ENCODE measurements around the gene KPNA1. TPM values are rescaled to one million over a fixed set of nuclear protein-coding genes. Genes with fewer than 3 reads are reported as not detected.

KPNA1 gene
- total RNA-seq, 4 donors from 2014 or later, result 25.0 to 49.5 (median 37.0) TPM

DNA sequence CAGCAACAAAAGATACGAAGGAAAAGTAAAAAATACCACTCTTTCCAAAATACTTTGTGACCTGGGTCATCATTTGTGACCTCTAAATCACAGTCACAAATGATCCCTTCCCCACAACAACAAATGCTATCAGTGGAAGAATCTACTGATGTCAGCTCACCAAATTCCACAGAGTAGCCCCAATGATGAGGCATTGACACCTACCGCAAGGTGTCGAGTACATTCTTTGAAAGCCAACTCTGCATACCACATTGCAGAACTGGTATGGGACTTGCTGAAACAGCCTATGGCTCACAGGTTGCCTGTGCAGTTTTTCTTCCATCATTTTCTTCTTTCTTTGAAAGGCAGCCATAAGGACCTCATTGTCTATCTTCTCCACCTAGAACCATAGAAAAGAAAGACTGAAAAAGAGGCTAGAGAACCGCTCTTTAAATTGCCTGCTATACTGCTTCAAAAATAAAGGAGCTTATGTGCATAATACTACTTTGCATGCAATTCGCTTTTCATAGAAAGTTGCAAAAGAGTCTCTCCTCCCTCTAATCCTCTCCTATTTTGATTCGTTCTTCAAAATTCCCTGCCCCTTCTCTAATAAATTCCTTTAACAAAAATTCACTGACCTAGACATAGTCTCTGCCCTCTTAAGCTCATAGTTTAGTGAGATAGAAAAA, 21.4 kb upstream of the KPNA1 start:
- Histone ChIP-seq H3K4me3 (no peak overlapping the region), H3K27me3 (no peaks in the 10 kb centered on the region), H3K9me3 (no peaks in the 10 kb centered on the region), H3K27ac (no peak overlapping the region), H3K4me1 (no peaks in the 10 kb centered on the region), H3K36me3 (peaks cover 75% of the 10 kb centered on the region)
- whole genome bisulfite sequencing, result 87% methylated on average over 6 of the region's 6 CpGs
- TF ChIP-seq, protein P1, sequence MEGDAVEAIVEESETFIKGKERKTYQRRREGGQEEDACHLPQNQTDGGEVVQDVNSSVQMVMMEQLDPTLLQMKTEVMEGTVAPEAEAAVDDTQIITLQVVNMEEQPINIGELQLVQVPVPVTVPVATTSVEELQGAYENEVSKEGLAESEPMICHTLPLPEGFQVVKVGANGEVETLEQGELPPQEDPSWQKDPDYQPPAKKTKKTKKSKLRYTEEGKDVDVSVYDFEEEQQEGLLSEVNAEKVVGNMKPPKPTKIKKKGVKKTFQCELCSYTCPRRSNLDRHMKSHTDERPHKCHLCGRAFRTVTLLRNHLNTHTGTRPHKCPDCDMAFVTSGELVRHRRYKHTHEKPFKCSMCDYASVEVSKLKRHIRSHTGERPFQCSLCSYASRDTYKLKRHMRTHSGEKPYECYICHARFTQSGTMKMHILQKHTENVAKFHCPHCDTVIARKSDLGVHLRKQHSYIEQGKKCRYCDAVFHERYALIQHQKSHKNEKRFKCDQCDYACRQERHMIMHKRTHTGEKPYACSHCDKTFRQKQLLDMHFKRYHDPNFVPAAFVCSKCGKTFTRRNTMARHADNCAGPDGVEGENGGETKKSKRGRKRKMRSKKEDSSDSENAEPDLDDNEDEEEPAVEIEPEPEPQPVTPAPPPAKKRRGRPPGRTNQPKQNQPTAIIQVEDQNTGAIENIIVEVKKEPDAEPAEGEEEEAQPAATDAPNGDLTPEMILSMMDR (IDR thresholded peaks at IDR 0.05), result no peak
- TF ChIP-seq EP300 (IDR thresholded peaks at IDR 0.05) (no peak), POLR2A (IDR thresholded peaks at IDR 0.05) (no peak), POLR2AphosphoS5 (IDR thresholded peaks at IDR 0.05) (no peak)
- no peak for DNase-seq (ENCODE audit: low spot score in 2 of 2)

DNA sequence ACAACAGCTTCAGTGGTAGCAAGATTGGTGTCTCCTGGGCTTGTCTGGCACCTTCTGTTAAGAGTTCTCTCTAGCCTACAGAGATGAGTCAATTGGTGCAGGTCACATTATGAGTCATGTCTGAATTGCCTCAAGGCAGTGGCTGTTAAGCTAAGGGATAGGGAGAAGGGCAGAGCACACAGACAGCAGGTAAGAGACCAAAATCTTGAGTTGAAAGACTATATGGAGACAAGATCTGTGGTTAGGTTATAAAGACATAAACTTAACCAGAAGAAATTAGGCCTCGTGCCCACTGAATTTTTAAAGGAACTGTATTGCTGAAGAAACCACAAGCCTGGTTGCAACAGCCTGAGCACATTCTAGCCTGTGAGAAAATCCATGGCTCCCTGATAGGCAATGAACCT, 19.2 kb upstream of the KPNA1 start:
- Histone ChIP-seq H3K4me3 (no peak overlapping the region), H3K27me3 (no peaks in the 10 kb centered on the region), H3K4me1 (no peaks in the 10 kb centered on the region), H3K36me3 (peaks cover 66% of the 10 kb centered on the region), H3K9me3 (no peaks in the 10 kb centered on the region), H3K27ac (no peak overlapping the region)
- no peak for TF ChIP-seq POLR2A (IDR thresholded peaks at IDR 0.05)
- WGBS, result 52% methylated on average over 1 of the region's 1 CpG
- no peak for DNase-seq (ENCODE audit: low spot score in 2 of 2)

DNA sequence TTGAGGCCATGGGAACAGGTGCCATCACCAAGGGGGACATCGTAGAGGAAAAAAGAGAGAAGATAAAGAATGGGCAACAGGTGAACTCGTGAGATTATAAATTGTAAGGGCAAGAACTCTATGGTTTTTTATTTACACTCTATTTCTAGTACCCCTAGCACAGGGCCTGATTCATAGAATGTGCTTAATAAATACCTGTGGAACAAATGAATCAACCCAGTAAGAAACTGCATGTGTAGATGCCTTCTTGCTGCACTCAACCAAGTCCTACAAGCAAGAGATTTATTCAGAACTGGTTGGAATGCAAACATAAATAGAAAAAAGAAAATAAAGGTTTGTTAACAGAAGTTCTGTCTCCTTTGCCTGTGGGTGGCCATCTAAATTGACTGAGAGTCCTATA, 18.7 kb upstream of the KPNA1 start:
- 98% methylated on average over 2 of the region's 2 CpGs for WGBS
- Histone ChIP-seq H3K27ac (no peak overlapping the region), H3K27me3 (no peaks in the 10 kb centered on the region), H3K4me1 (no peaks in the 10 kb centered on the region), H3K4me3 (no peak overlapping the region), H3K36me3 (peaks cover 66% of the 10 kb centered on the region), H3K9me3 (no peaks in the 10 kb centered on the region)
- no peak for TF ChIP-seq EP300 (IDR thresholded peaks at IDR 0.05)
- TF ChIP-seq POLR2A (IDR thresholded peaks at IDR 0.05), result no peak
- TF ChIP-seq POLR2AphosphoS5 (IDR thresholded peaks at IDR 0.05), result no peak
- TF ChIP-seq, protein P1 (IDR thresholded peaks at IDR 0.05), result no peak
- no peak for DNase-seq (ENCODE audit: low spot score in 2 of 2)

DNA sequence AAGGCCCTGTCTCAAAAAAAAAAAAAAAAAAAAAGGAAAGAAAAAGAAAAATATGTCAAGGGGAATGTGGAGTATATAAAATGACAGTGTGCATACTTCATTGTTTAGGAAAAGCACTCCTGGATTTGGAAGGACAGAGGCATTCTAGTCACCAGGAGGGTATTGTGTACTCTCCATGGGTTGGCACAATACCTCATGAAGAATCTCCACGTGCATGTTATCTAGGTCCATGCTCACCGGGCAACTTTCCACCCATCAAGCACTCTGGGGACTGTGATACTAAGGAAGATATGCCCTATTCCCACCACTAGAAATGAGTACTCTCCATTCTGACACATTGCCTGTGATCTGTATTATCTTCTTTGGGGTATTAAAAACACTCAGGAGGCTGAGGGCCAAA, 15.4 kb upstream of the KPNA1 start:
- no peak overlapping the region for H3K4me3 ChIP-seq
- peaks cover 63% of the 10 kb centered on the region for H3K36me3 ChIP-seq
- no peak overlapping the region for H3K27ac ChIP-seq
- H3K27me3 ChIP-seq, result no peaks in the 10 kb centered on the region
- H3K9me3 ChIP-seq, result no peaks in the 10 kb centered on the region
- TF ChIP-seq POLR2A (IDR thresholded peaks at IDR 0.05) (no peak), EP300 (IDR thresholded peaks at IDR 0.05) (no peak), POLR2AphosphoS5 (IDR thresholded peaks at IDR 0.05) (no peak)
- TF ChIP-seq, protein P1 (IDR thresholded peaks at IDR 0.05), result no peak
- H3K4me1 ChIP-seq, result no peaks in the 10 kb centered on the region
- DNase-seq (ENCODE audit: low spot score in 2 of 2), result no peak
- WGBS, result 89% methylated on average over 2 of the region's 2 CpGs

DNA sequence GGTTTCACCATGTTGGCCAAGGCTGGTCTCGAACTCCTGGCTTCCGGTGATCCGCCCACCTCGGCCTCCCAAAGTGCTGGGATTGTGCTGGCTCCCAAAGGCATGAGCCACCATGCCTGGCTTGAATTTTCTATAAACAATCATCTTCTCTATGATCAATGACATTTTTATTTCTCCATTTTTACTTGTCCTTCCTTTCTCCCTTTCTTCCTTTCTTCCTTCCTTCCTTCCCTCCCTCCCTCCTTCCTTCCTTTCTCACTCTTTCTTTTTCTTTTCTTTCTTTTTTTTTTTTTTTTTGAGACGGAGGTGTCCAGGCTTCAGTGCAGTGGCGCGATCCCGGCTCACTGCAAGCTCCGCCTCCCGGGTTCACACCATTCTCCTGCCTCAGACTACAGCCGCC, 8.6 kb upstream of the KPNA1 start:
- no peaks in the 10 kb centered on the region for H3K9me3 ChIP-seq
- WGBS, result 91% methylated on average over 11 of the region's 11 CpGs
- TF ChIP-seq POLR2A (IDR thresholded peaks at IDR 0.05), result no peak
- TF ChIP-seq, protein P1 (IDR thresholded peaks at IDR 0.05), result no peak
- H3K4me1 ChIP-seq, result no peaks in the 10 kb centered on the region
- no peak overlapping the region for H3K4me3 ChIP-seq
- DNase-seq (ENCODE audit: low spot score in 2 of 2), result no peak
- H3K36me3 ChIP-seq, result peaks cover 13% of the 10 kb centered on the region
- no peaks in the 10 kb centered on the region for H3K27me3 ChIP-seq
- H3K27ac ChIP-seq, result no peak overlapping the region

DNA sequence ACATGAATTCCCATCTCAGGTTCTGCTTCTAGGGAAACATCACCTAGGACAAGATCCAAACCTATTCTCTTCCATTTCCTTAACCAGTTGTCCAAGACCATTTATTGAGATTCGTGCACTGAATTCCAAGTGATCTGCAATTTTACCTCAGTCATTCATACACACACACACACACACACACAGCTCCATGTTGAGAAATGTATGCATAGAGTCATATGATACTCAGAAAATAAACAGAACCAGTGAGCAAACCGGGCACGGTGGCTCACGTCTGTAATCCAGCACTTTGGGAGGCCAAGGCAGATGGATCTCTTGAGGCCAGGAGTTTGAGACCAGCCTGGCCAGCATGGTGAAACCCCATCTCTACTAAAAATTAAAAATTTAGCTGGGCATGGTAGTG, 6.1 kb upstream of the KPNA1 start:
- WGBS, result 87% methylated on average over 4 of the region's 4 CpGs
- TF ChIP-seq, protein P1 (IDR thresholded peaks at IDR 0.05), result no peak
- TF ChIP-seq POLR2AphosphoS5 (IDR thresholded peaks at IDR 0.05) (no peak), POLR2A (IDR thresholded peaks at IDR 0.05) (no peak), EP300 (IDR thresholded peaks at IDR 0.05) (no peak)
- no peak overlapping the region for H3K4me3 ChIP-seq
- no peaks in the 10 kb centered on the region for H3K9me3 ChIP-seq
- DNase-seq (ENCODE audit: low spot score in 2 of 2), result no peak
- H3K36me3 ChIP-seq, result no peaks in the 10 kb centered on the region
- no peaks in the 10 kb centered on the region for H3K4me1 ChIP-seq
- no peaks in the 10 kb centered on the region for H3K27me3 ChIP-seq
- H3K27ac ChIP-seq, result no peak overlapping the region
